Measurements from ENCODE around the gene FREM2. TPM values are rescaled to one million over a fixed set of nuclear protein-coding genes. Genes with fewer than 3 reads are reported as not detected.

The FREM2 gene
- total and polyA plus RNA-seq, 9 of the 15 experiments (the other 6 are each of a cell fraction or from before 2014, with no cell fraction given): under 0.01 to 0.02 TPM; not detected in 7

DNA sequence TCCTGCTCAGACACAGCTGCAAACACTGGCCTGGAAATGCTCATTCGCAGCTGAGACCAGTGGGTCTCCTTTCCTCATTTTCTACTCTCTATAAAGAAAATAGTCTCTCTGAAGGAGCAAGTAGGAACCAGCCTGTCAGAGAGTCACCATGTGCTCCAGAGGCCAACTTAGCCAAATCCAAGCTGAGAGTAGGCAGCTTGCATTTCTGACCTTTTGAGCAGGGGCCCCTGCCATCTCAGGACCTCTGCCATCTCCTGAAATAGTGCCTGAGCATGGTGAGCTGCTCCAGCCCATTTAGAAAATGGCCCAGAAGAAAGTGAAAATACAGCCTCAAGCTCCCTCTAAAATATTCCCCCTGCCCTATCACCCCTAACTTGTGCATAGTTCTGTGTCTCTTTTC lies 208.2 kb downstream of the FREM2 start:
- intact Hi-C loops (cut with micrococcal nuclease) (no loop called here), in situ Hi-C loops (cut with MboI) (loop anchor here (25.0 kb wide), 1 partner anchor 1808 kb away; no protein-coding TSS in a partner anchor)
- FAIRE-seq: no peak
- CTCF ChIA-PET (ENCODE audit: low intra/inter-chr PET ratio): no interaction called here
- Histone ChIP-seq H2AFZ (ENCODE audit: low read depth, low read length) (no peak overlapping the region), H3K9me3 (replicated peaks; ENCODE audit: control insufficient read depth, insufficient read depth, low read depth, low read length) (no peaks in the 10 kb centered on the region), H3K27me3 (ENCODE audit: control insufficient read depth in 2 of 2, insufficient read depth in 2 of 2, low read length in 2 of 2) (no peaks in the 10 kb centered on the region), H3K36me3 (ENCODE audit: control insufficient read depth, insufficient read depth, low read length) (no peaks in the 10 kb centered on the region), H3K9me1 (ENCODE audit: control insufficient read depth, insufficient read depth, low read length) (no peaks in the 10 kb centered on the region), H3K27ac (ENCODE audit: extremely low read depth, low read depth, low read length) (no peak overlapping the region), H3K4me3 (no peak overlapping the region), H3K4me1 (replicated peaks in 1 of 2; ENCODE audit: control insufficient read depth in 2 of 2, insufficient read depth in 2 of 2, low read length in 2 of 2) (no peaks in the 10 kb centered on the region), H3K79me2 (ENCODE audit: control insufficient read depth, insufficient read depth, low read length) (no peaks in the 10 kb centered on the region), H3K4me2 (ENCODE audit: insufficient read depth, low read length) (no peak overlapping the region), H3K9ac (ENCODE audit: insufficient read depth in 1 of 2, low read depth in 2 of 2, low read length in 2 of 2) (no peak overlapping the region), H4K20me1 (replicated peaks; ENCODE audit: control insufficient read depth, insufficient read depth, low read length) (no peaks in the 10 kb centered on the region)
- ATAC-seq: no peak
- 0% methylated on average over 1 of the region's 1 CpG for WGBS (ENCODE audit: insufficient coverage, low coverage, missing lambda C conversion rate)
- POLR2A ChIA-PET: no interaction called here
- no peak for DNase-seq (ENCODE audit: extremely low read depth in 1 of 4, low spot score in 3 of 4)
- BruUV-seq (replicated peaks): no TSS peak
- TF ChIP-seq, protein P1, sequence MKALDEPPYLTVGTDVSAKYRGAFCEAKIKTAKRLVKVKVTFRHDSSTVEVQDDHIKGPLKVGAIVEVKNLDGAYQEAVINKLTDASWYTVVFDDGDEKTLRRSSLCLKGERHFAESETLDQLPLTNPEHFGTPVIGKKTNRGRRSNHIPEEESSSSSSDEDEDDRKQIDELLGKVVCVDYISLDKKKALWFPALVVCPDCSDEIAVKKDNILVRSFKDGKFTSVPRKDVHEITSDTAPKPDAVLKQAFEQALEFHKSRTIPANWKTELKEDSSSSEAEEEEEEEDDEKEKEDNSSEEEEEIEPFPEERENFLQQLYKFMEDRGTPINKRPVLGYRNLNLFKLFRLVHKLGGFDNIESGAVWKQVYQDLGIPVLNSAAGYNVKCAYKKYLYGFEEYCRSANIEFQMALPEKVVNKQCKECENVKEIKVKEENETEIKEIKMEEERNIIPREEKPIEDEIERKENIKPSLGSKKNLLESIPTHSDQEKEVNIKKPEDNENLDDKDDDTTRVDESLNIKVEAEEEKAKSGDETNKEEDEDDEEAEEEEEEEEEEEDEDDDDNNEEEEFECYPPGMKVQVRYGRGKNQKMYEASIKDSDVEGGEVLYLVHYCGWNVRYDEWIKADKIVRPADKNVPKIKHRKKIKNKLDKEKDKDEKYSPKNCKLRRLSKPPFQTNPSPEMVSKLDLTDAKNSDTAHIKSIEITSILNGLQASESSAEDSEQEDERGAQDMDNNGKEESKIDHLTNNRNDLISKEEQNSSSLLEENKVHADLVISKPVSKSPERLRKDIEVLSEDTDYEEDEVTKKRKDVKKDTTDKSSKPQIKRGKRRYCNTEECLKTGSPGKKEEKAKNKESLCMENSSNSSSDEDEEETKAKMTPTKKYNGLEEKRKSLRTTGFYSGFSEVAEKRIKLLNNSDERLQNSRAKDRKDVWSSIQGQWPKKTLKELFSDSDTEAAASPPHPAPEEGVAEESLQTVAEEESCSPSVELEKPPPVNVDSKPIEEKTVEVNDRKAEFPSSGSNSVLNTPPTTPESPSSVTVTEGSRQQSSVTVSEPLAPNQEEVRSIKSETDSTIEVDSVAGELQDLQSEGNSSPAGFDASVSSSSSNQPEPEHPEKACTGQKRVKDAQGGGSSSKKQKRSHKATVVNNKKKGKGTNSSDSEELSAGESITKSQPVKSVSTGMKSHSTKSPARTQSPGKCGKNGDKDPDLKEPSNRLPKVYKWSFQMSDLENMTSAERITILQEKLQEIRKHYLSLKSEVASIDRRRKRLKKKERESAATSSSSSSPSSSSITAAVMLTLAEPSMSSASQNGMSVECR (CRISPR knock-in tag; IDR thresholded peaks at IDR 0.05): no peak
- no peak for TF ChIP-seq BRF1 (IDR thresholded peaks at IDR 0.05; ENCODE audit: borderline replicate concordance, extremely low read depth, insufficient read length)
- TF ChIP-seq, protein P2, sequence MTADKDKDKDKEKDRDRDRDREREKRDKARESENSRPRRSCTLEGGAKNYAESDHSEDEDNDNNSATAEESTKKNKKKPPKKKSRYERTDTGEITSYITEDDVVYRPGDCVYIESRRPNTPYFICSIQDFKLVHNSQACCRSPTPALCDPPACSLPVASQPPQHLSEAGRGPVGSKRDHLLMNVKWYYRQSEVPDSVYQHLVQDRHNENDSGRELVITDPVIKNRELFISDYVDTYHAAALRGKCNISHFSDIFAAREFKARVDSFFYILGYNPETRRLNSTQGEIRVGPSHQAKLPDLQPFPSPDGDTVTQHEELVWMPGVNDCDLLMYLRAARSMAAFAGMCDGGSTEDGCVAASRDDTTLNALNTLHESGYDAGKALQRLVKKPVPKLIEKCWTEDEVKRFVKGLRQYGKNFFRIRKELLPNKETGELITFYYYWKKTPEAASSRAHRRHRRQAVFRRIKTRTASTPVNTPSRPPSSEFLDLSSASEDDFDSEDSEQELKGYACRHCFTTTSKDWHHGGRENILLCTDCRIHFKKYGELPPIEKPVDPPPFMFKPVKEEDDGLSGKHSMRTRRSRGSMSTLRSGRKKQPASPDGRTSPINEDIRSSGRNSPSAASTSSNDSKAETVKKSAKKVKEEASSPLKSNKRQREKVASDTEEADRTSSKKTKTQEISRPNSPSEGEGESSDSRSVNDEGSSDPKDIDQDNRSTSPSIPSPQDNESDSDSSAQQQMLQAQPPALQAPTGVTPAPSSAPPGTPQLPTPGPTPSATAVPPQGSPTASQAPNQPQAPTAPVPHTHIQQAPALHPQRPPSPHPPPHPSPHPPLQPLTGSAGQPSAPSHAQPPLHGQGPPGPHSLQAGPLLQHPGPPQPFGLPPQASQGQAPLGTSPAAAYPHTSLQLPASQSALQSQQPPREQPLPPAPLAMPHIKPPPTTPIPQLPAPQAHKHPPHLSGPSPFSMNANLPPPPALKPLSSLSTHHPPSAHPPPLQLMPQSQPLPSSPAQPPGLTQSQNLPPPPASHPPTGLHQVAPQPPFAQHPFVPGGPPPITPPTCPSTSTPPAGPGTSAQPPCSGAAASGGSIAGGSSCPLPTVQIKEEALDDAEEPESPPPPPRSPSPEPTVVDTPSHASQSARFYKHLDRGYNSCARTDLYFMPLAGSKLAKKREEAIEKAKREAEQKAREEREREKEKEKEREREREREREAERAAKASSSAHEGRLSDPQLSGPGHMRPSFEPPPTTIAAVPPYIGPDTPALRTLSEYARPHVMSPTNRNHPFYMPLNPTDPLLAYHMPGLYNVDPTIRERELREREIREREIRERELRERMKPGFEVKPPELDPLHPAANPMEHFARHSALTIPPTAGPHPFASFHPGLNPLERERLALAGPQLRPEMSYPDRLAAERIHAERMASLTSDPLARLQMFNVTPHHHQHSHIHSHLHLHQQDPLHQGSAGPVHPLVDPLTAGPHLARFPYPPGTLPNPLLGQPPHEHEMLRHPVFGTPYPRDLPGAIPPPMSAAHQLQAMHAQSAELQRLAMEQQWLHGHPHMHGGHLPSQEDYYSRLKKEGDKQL (CRISPR knock-in tag; IDR thresholded peaks at IDR 0.05; ENCODE audit: borderline replicate concordance): no peak
- TF ChIP-seq CBFA2T3 (IDR thresholded peaks at IDR 0.05): no peak
- TF ChIP-seq SREBF2 (CRISPR knock-in tag; IDR thresholded peaks at IDR 0.05): no peak
- TF ChIP-seq STAG1 (CRISPR knock-in tag; IDR thresholded peaks at IDR 0.05; ENCODE audit: borderline replicate concordance): no peak
- no peak for TF ChIP-seq EP300 (IDR thresholded peaks at IDR 0.05; ENCODE audit: low read length)
- TF ChIP-seq ZKSCAN8 (CRISPR knock-in tag; IDR thresholded peaks at IDR 0.05): no peak
- no peak for TF ChIP-seq MTA3 (IDR thresholded peaks at IDR 0.05; ENCODE audit: borderline replicate concordance)
